ENCODE measurements around the gene DCPS. TPM values are rescaled to one million over a fixed set of nuclear protein-coding genes. Genes with fewer than 3 reads are reported as not detected.

DCPS gene
- total RNA-seq, 1 donor from 2014 or later = 11.3 TPM

GRCh38 chr11:126277322-126277721 lies 26.5 kb upstream of the DCPS start:
- Histone ChIP-seq H3K27me3 (ENCODE audit: insufficient read depth, low read length) (no peaks in the 10 kb centered on the region), H3K4me3 (ENCODE audit: insufficient read depth, low read depth, low read length) (no peak overlapping the region), H3K9me3 (ENCODE audit: insufficient read depth, low read depth, low read length) (no peaks in the 10 kb centered on the region), H3K4me1 (ENCODE audit: insufficient read depth, low read length) (peaks cover 3% of the 10 kb centered on the region), H2AFZ (ENCODE audit: low read depth, low read length) (no peak overlapping the region), H3K4me2 (ENCODE audit: low read length) (no peak overlapping the region), H3K36me3 (ENCODE audit: insufficient read depth, low read length) (peaks cover 9% of the 10 kb centered on the region), H4K20me1 (ENCODE audit: insufficient read depth, low read length) (no peaks in the 10 kb centered on the region), H3K27ac (ENCODE audit: low read depth, low read length) (no peak overlapping the region), H3K79me2 (ENCODE audit: insufficient read depth, low read length) (no peaks in the 10 kb centered on the region), H3K9ac (ENCODE audit: low read length) (no peak overlapping the region)
- no peaks in the 10 kb centered on the region for H3K27me3 Mint-ChIP-seq (ENCODE audit: low read depth, unreplicated experiment)
- H3K4me3 Mint-ChIP-seq (ENCODE audit: unreplicated experiment) = no peak overlapping the region
- peaks cover 3% of the 10 kb centered on the region for H3K36me3 Mint-ChIP-seq (ENCODE audit: low read depth, unreplicated experiment)
- peaks cover 2% of the 10 kb centered on the region for H3K9me3 Mint-ChIP-seq (ENCODE audit: unreplicated experiment)
- TF ChIP-seq EZH2 (IDR thresholded peaks at IDR 0.05; ENCODE audit: insufficient read depth, low read length) (no peak), CTCF (IDR thresholded peaks at IDR 0.05; ENCODE audit: insufficient read depth, low read depth, low read length) (no peak)
- DNase-seq (ENCODE audit: low read depth) (no peak), FAIRE-seq (no peak)
- H3K27ac Mint-ChIP-seq (ENCODE audit: unreplicated experiment) = no peak overlapping the region
- H3K4me1 Mint-ChIP-seq (ENCODE audit: low read depth, unreplicated experiment) = no peaks in the 10 kb centered on the region

GRCh38 chr11:126277780-126278179 lies 26.1 kb upstream of the DCPS start:
- DNase-seq (ENCODE audit: low read depth) = no peak
- TF ChIP-seq CTCF (IDR thresholded peaks at IDR 0.05; ENCODE audit: insufficient read depth, low read depth, low read length) (no peak), EZH2 (IDR thresholded peaks at IDR 0.05; ENCODE audit: insufficient read depth, low read length) (no peak)
- no peaks in the 10 kb centered on the region for H3K27me3 Mint-ChIP-seq (ENCODE audit: low read depth, unreplicated experiment)
- Histone ChIP-seq H3K36me3 (ENCODE audit: insufficient read depth, low read length) (peaks cover 9% of the 10 kb centered on the region), H3K4me2 (ENCODE audit: low read length) (no peak overlapping the region), H2AFZ (ENCODE audit: low read depth, low read length) (no peak overlapping the region), H3K9ac (ENCODE audit: low read length) (no peak overlapping the region), H3K27ac (ENCODE audit: low read depth, low read length) (no peak overlapping the region), H4K20me1 (ENCODE audit: insufficient read depth, low read length) (no peaks in the 10 kb centered on the region), H3K79me2 (ENCODE audit: insufficient read depth, low read length) (no peaks in the 10 kb centered on the region), H3K4me1 (ENCODE audit: insufficient read depth, low read length) (peaks cover 8% of the 10 kb centered on the region), H3K4me3 (ENCODE audit: insufficient read depth, low read depth, low read length) (no peak overlapping the region), H3K27me3 (ENCODE audit: insufficient read depth, low read length) (no peaks in the 10 kb centered on the region), H3K9me3 (ENCODE audit: insufficient read depth, low read depth, low read length) (no peaks in the 10 kb centered on the region)
- no peak overlapping the region for H3K4me3 Mint-ChIP-seq (ENCODE audit: unreplicated experiment)
- H3K36me3 Mint-ChIP-seq (ENCODE audit: low read depth, unreplicated experiment) = peaks cover 3% of the 10 kb centered on the region
- no peak for FAIRE-seq
- no peaks in the 10 kb centered on the region for H3K4me1 Mint-ChIP-seq (ENCODE audit: low read depth, unreplicated experiment)
- H3K9me3 Mint-ChIP-seq (ENCODE audit: unreplicated experiment) = peaks cover 2% of the 10 kb centered on the region
- H3K27ac Mint-ChIP-seq (ENCODE audit: unreplicated experiment) = no peak overlapping the region

- no peaks in the 10 kb centered on the region for H3K9me3 ChIP-seq (ENCODE audit: insufficient read depth, low read depth, low read length)
- H3K4me1 ChIP-seq (ENCODE audit: insufficient read depth, low read length) = peaks cover 18% of the 10 kb centered on the region
- H3K4me3 ChIP-seq (ENCODE audit: insufficient read depth, low read depth, low read length) = no peak overlapping the region
- no peak overlapping the region for H3K27ac ChIP-seq (ENCODE audit: low read depth, low read length)
- Mint-ChIP-seq H3K27me3 (ENCODE audit: low read depth, unreplicated experiment) (no peaks in the 10 kb centered on the region), H3K36me3 (ENCODE audit: low read depth, unreplicated experiment) (peaks cover 3% of the 10 kb centered on the region), H3K4me1 (ENCODE audit: low read depth, unreplicated experiment) (peaks cover 4% of the 10 kb centered on the region), H3K27ac (ENCODE audit: unreplicated experiment) (no peak overlapping the region), H3K9me3 (ENCODE audit: unreplicated experiment) (peaks cover 2% of the 10 kb centered on the region), H3K4me3 (ENCODE audit: unreplicated experiment) (no peak overlapping the region)
- no peak overlapping the region for H2AFZ ChIP-seq (ENCODE audit: low read depth, low read length)
- FAIRE-seq (no peak), DNase-seq (ENCODE audit: low read depth) (no peak)
- no peaks in the 10 kb centered on the region for H4K20me1 ChIP-seq (ENCODE audit: insufficient read depth, low read length)
- peaks cover 5% of the 10 kb centered on the region for H3K36me3 ChIP-seq (ENCODE audit: insufficient read depth, low read length)
- H3K9ac ChIP-seq (ENCODE audit: low read length) = no peak overlapping the region
- H3K4me2 ChIP-seq (ENCODE audit: low read length) = no peak overlapping the region
- H3K27me3 ChIP-seq (ENCODE audit: insufficient read depth, low read length) = no peaks in the 10 kb centered on the region
- TF ChIP-seq EZH2 (IDR thresholded peaks at IDR 0.05; ENCODE audit: insufficient read depth, low read length) = no peak
- no peak for TF ChIP-seq CTCF (IDR thresholded peaks at IDR 0.05; ENCODE audit: insufficient read depth, low read depth, low read length)
- peaks cover 2% of the 10 kb centered on the region for H3K79me2 ChIP-seq (ENCODE audit: insufficient read depth, low read length)
Observed at GRCh38 chr11:126279191-126279590, 24.7 kb upstream of the DCPS start.

All from astrocyte (in vitro differentiated cells and primary cell).